GM21529 (cell line): Measurements from ENCODE around the gene LPCAT1.

ENCODE experiments used
- ATAC-seq: cut with Tn5 transposase; IDR thresholded peaks from one replicate; pipeline ENCODE4 v1.9.1; 2021; ENCODE audit not compliant: unreplicated experiment

The LPCAT1 gene

DNA sequence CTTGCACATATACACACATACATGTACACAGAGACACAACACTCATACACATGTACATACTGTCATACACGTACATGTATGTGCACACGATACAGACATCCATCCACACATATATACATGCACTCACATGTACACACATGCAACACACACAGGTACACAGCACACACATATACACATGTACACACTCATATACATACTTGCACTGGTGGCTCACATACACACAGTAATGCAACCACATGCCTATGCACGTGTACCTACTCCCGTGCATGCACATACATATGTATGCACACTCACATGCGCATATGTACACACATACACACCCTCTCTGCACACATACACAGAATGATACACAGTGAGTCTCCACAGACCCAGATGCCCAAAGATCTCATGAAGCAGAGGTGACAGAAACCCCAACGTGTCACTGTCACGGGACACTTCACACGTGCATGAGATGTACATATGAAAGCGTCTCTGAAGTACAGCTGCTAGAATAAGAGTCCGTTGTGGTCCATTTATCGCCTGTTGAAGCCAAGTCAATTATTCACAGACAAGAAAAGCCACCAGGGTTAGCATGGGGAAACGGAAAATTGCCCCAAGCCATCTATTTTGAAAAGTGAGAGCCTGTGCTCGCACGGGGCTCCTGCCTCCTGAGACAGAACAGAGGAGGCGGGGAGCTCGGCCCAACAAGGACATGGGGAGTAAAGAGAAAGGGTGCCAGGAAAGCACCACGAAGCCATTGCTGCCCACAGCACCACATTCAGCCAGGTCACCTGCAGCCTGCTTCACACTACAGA is 24.9 kb downstream of the LPCAT1 start:
- ATAC-seq, result peak; percentile 24

DNA sequence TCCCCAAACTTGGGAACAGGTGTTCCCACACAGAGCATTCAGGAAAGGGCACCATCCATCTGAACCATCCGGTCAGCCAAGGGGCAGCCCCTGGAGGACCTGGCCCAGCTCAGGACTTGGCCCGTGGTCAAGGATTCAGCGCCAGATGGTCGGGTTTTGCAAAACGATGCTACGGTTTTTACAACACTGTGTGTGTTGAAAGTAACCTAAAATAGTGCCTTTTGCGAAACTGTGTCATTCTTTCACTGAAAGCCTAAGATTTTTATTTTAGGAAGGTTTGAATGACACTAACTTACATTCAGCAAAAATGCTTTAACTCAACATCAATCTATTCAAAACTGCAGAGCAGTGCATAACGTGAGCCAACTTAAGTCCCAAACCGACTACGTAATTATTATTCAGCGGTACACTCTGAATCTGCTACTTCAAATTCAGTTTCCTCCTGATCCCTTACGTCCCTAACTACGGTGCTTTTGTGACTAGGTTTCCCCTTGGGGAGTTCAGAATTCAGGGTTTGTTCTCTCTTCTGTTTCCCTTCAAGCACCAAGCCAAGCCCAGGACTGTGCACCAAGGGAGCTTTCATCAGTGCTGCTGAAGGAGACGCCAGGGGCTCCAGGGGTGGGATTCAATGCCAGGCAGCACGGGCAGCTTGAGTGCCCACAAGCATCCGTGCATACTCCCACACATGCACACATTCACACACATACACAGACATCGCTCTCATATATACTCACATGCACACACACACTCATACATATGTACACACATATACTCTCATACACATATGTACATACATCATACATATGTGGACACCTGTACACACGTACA is 25.8 kb downstream of the LPCAT1 start:
- ATAC-seq, result peak; percentile 27

DNA sequence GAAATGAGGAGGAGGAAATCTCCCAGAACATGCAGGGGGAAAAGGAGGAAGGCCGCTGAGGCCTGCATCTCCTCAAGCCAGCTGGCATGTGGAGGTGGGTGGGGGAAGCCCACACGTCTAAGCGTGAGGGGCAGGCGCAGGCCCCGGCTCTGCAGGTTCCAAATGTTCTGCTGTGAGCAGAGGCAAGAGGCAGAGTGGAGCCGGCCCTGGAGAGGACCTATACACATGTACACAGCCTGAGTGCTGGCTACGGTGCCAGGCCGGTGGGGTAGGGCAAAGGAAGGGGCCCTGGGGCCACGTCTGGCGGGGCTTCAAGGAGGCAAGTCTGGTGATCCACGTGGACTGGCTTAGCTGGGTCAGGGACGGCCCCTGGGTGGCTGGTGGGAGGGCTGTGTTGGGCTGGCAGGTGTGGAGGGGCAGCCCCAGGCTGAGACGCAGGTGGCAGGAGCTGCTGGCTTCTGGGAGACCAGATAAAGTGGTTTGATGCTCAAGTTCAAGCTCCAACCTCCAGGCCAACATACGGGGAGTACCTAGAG is 26.4 kb downstream of the LPCAT1 start:
- peak; percentile 37 for ATAC-seq

- no peak for ATAC-seq
These were observed 28.2 kb downstream of the LPCAT1 start for GRCh38 chr5:1495525-1495897.

GRCh38 chr5:1494780-1495524 is 28.8 kb downstream of the LPCAT1 start:
- ATAC-seq, result peak; percentile 36

- ATAC-seq, result no peak
These were observed 29.8 kb downstream of the LPCAT1 start for GRCh38 chr5:1493941-1494340.

DNA sequence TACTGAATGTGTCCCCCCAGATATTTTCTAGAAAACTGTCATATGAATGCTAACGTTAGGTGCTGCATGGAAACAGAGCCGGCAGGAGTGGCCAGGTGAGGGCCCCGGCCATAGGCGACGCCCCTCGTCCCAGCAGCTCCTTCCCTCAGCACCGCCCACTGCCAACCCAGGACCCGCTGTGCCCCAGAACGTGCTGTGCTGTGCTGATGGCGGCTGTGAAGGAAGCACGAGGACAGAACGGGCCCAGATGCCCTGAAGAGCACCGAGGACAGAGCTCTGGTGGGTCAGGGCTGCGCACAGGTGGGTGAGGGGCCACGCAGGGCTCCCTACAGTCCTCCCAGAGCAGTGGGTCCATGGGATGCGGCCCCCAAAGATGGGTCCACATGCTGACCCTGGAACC is 30.3 kb downstream of the LPCAT1 start:
- ATAC-seq, result no peak

- no peak for ATAC-seq
These were observed 31.0 kb downstream of the LPCAT1 start for GRCh38 chr5:1492757-1493156.

DNA sequence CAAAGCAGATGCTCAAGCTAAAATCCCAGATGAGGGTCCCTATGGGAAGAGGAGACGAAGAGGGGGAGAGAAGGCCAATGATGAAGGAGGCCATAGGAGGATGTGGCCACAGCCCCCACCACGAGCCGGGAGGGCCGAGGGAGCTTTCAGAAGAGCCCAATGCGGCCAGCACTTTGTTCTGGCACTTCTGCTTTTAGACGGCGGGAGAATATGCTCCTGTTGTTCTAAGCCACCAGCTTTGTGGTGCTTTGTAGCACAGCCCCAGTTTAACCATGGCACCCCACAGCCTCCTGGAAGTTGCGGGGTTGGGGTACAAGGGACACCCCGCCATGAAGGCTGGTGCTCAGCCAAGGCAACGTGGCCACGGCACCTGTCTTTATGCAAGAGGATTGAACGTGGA is 33.4 kb downstream of the LPCAT1 start:
- no peak for ATAC-seq

GRCh38 chr5:1489754-1490153 is 34.0 kb downstream of the LPCAT1 start:
- no peak for ATAC-seq

DNA sequence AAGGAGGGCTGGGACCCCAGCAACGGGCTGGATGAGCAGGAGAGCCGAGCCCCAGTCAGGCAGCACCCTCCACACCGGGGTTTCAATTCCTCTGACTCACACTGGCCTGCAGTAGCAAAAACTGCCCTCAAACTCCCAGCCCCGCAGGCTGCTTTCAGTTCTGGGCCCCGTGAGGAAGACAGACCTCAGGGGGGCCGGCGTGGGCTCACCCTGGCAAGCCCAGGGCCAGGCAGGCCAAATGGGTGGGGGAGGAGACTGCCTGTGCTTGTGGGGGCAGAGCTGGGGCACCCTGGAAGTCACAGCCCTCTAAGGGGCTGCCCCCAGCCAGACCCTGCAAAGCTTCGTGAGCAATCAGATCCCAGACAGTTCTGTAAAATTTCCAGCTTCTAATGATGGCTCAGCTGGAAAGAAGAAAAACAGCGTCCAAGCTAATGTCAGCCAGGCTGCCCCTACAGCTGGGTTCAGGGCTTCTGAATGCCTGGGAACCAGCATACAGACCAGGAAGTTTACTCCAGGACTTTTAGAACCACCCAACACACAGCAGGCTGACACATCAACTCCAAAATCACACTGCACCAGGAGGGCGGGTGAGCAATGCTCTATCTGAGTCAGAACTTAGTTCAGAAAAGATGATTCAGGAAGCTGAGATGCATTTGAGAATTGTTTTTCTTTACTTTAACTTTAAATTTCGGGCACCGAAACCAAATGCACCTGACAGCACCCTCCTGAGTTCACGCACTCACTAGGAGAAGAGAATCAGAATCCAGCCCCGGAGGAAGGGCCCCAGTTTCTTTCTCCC is 34.7 kb downstream of the LPCAT1 start:
- ATAC-seq, result peak; percentile 57

DNA sequence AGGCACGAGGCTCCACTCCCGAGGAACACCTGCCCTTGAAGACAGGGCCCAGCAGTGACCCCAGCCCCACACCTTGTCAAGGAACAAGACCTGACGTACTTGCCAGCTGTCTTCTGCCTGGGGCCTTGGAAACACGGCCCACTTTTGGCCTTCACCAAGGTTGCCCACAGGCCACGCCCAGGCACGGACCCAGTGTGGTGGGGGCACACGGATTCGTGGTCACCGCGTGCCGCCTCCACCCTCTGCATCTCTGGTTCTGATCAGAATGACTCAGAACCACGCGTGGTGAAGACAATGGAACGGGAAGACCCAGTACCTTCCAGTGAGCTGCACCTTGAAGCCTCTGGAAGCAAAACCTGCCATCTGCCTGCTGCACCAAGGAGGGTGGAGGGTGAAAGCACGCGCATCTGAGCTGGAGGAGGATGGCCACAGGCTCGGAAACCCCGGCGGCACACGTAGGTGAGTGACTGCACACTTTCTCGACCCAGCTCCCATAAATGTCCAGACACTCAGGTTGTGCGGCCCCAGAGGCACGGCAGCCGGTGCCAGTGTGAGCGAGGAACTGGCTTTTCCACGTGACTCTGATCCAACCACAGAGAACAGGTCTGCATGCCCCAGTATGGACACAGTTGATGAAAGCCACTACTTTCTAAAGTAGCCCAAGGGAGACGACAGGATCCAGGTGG is 36.5 kb downstream of the LPCAT1 start:
- no peak for ATAC-seq

GRCh38 chr5:1486271-1486670 is 37.5 kb downstream of the LPCAT1 start:
- no peak for ATAC-seq

DNA sequence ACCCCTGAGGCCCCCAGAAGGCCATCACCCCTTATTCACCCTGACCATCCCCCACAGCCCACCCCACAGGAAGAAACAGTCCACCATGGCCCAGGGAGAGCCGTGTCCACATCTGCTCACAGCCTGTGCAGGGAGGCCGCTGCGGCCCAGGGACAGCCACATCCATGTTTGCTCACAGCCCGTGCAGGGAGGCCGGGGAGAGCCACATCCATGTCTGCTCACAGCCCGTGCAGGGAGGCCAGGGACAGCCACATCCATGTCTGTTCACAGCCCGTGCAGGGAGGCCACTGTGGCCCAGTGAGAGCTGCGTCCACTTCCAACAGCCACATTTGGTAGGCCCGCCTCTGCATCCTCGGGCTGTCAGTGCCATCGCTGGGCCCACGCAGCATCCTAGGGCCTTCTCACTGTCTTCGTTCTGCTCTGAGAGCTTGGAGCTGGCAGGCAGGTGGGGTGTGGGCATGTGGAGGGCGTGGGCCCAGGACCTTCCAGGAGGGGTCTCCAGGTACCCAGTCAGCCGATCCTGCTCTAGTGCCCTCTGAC is 38.1 kb downstream of the LPCAT1 start:
- no peak for ATAC-seq

DNA sequence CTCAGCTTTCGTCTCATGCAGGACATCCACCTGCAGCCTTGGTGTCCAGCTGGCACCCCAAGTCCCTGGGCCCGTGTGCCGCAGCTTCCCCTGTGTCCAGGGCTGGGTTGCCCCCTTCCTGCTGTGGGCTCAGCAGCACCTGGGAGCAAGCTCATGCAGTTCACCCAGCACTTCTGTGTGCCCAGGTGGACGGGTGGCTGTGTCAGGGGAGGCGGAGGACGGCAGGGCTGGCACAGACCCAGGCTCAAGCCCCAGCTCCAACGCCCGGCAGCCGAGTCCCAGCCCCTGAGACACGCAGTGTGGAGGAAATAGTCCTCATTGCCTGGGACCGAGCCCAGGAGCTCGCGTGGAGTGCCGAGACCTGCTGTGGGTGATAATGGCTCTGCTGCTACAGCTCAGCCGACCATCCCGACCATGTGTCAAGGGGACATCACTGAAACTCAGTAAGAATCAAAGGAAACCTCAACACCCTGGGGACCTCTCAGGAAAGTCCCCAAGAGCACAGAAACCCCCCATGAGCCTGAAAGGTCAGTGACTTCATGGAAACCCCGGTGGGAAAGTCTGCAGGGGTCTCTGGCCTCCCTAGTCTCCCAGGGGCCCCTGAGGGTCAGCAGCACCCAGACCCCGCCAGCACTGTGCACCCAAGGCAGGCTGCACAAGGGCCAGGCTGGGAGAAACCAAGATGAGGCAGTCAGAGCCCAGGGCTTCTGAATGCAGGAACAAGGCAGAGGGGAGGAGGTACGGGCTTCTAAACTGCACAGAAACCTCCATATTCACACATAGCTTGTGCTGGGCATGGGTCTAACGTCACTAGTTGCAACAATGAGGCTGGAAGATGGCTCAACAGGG is 38.8 kb downstream of the LPCAT1 start:
- peak; percentile 41 for ATAC-seq

DNA sequence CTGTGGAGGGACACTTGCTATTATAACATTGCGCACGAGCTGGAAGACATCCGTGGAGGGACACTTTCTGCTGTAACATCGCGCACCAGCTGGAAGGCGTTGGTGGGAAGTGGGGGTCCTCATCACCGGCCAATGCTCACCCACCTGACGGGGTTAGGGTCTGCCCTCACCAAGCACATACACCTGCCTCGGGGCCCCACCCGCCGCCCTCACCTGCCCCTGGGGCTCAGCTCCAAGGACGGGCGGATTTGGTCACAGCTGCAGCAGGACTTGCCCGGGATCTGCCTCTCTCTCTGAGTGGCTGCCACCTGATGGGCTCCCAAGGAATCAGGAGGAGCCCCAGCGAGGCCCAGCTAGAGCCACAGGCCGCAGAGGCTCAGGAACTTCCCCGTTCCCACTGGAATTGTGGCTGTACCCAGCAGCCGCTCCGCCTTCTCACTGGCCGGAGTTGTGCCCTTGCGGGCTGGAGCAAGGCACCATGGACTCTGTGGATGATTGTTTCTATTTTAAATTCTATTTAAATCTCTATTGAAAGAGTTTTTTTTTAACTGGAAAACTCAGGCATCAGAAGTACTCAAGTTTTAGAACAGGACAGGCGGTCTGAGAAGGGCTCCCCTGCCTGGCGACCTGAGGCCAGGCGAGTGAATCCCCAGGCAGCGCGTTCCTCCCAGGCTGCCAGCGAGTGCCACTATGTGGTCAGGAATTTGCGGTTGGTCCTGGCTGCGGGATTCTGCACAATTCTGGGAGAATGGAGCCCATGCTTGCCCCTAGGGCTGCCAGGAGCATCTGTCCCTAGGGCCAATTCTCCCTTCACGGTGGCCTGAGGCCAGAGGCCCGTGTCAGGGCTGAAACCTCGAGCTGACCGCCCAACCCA is 39.7 kb downstream of the LPCAT1 start:
- no peak for ATAC-seq

DNA sequence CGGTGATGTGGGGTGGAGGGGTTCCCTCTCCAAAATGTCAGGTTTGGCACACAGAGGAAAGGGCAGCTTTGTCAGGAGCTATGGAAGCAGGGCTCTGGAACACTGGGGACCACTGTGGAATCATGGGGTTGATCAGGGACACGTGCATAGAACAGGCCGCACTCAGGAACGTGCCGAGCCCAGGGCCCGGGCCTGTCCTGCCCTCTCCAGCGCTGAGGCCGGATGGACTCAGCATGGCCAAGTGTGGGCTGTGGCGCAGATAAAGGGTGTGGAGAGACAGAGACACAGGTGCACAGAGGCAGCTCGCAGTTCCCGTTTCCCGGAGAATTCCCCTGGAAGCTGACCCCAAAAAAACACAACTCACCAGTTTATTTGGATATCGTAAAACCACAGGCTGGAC is 40.7 kb downstream of the LPCAT1 start:
- no peak for ATAC-seq

DNA sequence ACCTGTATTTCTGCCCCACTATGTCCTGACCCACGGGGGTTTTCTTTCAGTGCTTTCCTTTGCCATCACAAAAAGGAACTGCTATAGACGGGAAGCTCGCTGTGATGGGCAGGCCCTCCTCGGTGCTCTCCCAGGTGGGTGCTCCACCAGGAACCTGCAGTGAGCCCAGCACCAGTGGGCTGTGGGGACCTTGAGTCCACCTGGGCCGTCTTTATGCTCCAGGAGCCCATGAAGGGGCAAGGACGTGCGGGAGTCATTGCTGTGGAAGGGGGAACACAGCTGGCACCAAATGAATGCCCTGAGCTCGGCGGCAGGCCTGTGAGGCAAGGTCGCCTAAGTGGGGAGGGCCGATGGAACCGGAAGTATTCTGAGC is 41.8 kb downstream of the LPCAT1 start:
- ATAC-seq, result no peak
